ENCODE measurements around the gene MAT1A.
"Not testable (repeated sequence)": the region's sequence is repeated elsewhere in the genome, so short reads cannot be mapped to it uniquely, and the experiment has no call there.

Gene MAT1A

DNA sequence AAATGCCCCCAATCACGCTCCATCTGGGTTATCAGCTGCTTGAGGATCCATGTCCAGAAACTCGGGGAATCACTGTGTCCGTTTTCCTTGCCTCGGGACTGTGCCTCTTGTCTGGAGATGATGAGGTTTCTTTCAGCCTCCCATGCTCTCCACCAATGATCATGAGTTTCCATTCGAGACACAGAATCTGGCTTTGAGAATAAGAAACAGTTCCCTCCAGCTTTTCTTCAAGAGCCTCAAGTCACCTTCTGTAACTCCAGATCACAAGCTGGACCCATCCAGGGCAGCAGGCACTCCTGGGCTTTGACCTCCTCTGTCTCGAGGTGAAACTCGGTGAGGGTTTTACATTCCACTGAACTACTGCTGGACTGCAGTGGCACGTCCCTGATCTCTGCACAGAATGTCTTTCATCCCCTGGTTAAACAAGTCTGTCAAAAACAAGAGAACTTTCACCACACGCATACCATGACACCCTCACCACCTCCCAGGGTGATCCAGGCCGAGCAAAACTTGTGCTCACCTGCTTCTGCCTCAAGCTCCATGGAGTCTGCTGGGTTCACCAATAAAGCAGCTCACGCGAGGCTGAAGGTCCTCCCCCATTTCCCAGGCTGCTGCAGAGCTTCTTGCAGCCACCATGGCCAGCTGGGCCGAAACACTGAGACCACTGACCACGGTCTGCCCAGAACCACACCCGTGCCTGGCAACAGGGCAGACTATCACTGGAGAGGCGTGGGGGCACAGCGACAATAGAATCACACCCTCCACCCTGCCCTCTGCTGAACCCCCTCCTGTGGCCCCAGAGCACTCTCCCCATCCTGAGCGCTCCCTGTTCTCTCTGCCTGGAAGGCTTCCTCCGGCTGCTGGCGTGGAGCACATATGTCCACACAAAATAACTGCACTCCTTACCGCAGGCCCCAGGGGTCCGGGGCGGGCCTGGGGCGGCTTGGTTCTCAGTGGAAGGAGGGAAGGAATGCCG lies 25.1 kb downstream of the MAT1A start:
- DNase-seq = no peak

DNA sequence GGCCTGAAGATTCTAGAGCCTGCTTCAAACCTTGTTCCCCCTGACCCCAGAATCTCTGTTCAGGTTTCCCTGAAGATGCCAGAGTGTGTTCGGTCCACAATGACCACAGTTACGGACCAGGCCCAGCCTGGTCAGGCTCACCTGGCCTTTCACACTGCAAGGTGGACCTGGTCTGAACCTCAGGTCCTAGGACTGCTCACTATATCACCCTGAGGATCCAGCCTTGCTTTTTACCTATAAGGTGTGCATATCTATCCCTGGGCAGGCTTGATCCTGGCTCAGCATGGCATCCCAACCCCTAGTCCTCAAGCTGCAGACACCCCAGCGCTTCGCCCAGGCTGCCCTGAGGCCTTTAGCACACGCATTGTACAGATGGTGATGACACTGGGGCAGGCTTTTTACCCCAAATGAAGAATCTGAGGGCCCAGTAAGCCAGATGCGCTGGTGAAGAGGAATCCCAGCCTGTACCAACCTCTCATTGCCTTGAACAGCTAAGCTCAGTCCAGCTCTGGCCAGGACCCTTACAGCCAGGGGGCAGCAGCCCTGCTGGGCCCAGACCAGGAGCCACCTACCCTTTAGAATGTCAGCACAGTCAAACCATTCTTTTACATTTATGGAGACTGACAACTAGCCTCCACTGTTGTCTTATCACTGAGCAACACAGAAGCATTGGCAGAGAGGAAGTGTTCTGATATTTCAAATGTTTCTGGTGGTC lies 28.0 kb downstream of the MAT1A start:
- no peak for DNase-seq

DNA sequence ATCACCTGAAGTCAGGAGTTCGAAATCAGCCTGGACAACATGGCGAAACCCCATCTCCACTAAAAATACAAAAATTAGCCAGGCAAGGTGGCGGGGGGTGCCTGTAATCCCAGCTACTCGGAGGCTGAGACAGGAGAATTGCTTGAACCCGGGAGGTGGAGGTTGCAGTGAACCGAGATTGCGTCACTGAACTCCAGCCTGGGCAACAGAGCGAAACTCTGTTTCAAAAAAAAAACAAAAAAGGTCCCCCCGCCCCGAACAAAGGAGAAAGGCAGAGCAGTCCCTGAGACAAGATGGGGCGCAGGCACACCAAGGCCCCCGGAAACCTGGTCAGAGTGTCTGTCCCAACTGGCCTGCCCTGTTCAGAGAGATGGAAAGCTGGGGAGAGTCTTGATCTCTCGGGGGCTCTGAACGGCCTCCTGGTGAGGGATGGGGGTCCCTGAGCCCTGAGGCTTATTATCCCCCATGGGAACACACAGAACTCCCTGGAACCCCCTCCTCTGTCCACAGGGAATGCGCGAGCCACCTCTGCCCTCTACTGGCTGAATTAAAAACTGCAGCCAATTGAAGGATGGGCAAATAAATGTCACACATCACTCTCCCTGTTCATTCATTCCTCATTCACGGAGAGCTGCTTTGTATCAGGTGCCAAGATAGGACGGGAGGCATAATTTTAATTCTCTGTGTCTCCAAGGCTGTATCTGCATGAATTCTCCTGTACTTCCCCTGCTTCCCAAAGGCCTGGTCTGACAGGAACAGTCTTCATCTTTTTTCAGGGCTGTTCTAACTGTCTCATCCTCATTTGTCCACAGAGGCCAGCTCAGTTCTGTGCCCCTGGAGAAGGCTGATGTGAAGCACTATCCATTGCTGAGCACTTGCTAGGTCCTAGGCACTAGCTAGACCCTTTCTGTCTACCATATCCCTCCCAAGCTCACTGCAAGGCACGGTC lies 28.9 kb downstream of the MAT1A start:
- peak; percentile 28 for DNase-seq

DNA sequence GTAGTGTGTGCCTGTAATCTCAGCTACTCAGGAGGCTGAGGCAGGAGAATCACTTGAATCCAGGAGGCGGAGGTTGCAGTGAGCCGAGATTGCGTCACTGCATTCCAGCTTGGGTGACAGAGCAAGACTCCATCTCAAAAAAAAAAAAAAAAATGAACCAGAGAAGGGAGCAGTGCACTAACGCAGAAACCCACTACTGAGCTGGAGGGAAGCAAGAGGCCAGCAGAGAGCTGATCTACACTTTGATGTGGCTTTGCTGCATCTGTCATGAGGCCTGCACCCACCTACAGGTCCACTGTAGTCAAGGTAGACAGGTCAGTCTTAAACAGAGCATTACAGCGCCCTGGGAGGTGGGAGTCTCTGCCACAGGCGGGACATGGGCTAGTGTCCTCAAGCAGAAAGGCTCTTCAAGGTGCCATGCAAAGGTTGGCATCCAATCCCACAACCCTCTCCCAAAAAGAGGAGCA lies 30.0 kb downstream of the MAT1A start:
- DNase-seq = no peak

DNA sequence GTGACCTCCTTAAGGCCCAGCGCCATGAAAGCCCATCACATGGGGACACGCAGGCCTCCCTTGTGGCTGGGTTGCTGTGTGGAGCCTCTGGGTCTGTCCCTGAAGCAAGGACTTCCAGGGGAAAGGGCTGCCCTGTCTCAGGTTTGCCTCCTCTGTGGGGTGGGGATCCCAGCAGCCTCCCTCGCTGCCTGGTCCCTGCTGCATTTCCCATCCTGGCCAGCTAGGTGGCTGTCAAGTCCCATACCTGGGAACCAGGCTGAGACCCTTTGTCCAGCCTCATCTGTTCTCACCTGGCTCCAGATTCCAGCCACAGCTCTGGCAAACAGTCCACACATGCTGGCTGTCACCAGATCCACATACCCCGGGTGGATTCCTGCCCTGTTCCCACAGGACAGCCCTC lies 32.7 kb downstream of the MAT1A start:
- DNase-seq = peak; percentile 26

DNA sequence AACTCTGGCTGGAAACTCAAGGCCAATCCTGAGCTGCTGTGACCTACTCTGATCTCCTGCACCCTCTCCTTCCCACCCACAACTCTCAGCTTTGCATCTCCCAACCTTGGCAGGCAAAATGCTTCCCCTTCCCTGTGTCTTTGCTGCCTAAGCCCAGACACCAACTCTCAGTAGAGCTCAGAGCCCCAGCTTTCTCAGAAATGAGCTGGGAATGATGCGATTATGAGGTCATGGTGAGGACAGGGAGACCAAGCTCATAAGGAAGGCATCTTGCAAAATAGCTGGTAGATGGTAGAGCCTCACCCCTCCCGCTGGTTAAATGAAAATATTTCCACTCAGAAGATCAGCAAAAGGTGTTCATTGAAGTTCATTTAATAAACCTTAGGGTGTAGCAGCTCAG lies 34.7 kb downstream of the MAT1A start:
- not testable (repeated sequence) for DNase-seq

DNA sequence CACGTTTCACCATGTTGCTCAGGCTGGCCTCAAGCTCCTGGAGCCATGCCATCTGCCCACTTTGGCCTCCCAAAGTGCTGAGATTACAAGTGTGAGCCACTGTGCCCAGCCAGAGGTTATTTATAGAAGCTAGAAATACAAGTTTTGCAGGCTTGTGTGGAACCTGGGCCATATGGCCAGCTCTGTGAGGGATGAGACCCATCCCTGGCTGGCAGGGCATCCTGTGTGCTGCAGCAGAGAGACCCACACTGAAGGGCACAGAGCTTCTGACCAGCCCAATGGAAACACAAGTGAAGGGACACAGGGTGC lies 35.5 kb downstream of the MAT1A start:
- not testable (repeated sequence) for DNase-seq

DNA sequence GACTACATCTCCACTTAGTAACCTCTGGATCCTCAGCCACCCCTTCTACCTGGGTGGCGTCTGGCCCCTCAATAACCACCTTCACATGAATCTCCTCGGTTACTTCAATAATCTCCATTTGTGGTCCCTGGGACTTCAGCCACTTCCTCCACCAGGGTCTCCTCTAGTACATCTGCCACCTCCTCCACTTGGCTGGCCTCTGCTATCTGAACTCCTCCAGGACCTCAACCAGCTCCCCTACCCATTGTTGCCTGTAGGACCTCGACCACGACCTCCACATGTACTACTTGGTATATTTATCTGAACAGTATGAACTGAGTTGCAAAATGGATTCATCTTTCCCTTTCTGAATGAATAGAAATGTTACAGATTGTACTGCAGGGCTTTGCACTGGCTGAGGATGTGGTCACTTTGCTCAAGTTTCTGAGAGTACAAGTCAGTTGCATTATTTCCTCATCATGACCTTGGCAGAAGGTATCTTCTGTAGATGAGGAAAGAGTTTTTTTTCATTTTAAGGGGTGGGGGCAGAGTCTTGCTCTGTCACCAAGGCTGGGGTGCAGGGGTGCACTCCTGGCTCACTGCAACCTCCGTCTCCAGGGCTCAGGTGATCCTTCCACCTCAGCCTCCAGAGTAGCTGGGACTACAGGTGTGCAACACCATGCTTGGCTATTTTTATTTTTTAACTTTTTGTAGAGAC lies 36.0 kb downstream of the MAT1A start:
- DNase-seq = no peak

DNA sequence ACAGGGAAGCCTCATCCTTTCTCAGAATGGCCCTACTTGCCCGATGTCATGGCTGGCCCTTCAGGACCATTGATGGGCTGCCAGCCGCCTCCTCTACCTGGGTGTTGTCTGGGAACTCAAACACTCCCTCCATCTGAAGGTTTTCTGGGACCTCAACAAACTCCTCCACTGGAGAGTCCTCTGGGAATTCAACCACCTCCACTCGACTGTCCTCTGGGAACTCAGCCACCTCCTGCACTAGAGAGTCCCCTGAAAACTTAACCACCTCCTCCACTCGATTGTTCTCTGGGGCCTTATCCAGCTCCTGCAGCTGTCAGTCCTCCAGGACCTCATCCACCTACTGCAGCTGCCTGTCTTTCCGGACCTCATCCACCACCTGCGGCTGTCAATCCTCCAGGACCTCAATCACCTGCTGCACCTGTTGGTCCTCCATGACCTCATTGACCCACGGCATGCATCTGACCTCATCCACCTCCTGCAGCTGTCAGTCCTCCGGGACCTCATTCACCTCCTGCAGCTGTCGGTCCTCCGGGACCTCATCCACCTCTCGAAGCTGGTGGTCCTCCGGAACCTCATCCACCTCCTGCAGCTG lies 37.1 kb downstream of the MAT1A start:
- no peak for DNase-seq

DNA sequence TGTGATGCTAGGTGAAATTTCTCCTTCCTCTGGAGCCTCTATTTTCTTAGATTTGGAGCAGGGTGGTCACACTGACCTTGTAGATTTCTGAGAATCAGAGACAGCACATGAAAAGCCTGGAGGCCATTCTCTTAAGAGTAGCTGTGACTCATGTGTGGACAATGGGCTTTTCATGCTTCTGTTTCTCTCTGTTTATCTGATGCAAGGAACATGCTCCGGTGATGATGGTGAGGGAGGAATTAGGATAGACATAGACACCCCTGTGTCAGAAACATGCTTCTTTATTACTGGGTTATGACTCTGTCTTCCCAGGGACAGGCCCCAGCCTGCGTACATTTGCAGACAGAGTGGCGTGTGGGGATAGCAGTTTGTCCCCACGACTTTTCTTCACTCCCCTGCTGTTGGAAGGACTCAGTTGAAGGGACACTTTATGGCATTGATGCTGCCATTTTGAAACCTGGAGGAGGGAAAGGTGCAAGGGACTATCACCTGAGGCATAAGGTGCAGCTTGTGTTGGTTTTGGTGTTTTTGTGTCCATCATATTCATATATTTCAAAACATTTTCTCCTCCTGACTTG lies 37.7 kb downstream of the MAT1A start:
- not testable (repeated sequence) for DNase-seq

DNA sequence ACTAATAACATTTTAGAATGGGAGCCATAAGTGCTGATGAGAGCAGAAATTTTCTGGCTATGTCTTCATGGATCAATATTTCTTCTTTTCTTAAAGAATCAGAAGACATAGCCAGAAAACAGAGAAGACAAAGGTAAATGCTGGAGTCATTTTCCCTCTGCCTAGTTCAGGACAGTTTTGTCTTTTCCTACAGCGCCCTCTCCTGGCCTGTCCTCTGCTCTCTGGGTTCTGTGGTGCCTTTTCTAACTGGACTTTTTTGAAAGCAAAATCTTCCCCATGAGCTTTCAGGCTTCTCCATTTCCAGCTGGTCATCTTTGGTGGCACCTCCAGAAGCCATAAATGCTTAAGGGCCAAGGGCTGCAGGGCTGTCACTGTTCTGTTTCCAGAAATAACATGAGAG lies 39.1 kb downstream of the MAT1A start:
- DNase-seq = not testable (repeated sequence)

DNA sequence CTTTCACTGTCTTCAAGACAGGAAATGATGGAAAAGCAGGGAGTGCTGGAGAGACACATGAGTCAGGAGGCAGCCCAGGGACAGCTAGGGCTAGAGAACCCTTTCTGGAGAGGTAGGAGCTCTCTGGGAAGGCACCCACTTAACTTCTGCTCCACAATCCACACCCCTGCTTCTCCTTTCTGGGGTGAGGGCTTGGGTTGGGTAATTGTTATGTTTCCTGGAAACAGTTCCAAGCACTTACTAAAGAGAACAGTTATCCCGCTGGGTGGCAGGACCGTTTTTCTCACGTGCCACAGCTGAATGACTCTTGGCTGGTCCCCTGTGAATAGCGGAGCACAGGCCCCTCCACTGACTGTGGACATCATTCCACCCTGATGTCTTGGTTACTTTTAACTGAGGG lies 39.6 kb downstream of the MAT1A start:
- DNase-seq = not testable (repeated sequence)

DNA sequence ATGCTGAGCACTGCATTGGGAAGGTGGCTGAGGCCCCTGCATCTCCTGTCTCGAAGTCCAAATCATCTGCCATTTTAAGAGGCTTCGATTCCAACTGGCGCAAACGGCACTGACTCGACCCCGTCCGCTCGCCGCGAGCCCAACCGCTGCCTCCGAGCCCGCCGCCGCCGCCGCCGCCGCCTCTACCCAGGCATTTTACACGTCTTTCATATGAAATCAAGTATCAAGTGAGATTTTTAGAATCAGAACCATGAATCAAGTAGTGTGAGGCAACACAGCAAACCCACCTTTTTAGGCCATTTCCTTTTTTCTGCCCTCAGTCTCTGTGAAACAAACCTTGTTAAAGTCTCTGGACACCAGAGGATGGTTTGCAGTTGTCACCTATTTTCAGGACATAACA lies 41.8 kb downstream of the MAT1A start:
- DNase-seq = not testable (repeated sequence)

DNA sequence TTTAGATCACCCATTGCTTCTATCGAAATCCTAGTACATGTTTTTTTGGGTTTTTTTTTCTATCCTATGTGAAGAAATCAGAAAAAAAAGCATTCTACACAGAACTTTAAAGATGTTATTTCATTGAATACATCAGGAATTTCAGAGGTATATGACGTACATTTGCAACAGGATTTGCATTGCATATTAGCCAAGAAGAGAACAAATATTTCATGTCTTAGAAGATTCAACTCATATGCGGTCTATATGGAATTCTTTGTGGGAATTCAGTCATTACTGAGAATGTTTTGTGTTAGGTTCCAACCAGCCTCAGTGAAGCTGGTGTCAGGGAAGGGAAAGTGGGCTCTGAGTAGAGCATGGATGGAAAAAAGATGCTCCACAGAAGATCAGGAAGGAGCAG lies 45.1 kb downstream of the MAT1A start:
- DNase-seq = not testable (repeated sequence)

DNA sequence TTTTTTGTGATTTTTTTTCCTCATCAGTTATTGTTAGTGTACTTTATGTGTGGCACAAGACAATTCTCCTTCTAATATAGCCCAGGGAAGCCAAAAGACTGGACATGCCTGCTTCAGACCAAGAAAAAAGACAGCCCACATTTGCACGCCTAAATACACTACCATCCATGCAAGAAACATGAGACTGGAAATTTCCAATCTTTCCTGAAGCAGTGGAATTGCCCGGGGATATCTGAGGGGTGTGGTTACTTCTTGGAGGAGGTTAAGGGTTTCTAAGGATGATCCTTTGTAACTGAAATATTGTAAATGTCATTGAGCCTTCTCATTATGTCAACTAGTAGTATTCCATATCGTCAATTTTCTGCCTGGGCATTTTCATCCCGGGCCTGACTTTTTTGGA lies 47.1 kb downstream of the MAT1A start:
- DNase-seq = not testable (repeated sequence)

DNA sequence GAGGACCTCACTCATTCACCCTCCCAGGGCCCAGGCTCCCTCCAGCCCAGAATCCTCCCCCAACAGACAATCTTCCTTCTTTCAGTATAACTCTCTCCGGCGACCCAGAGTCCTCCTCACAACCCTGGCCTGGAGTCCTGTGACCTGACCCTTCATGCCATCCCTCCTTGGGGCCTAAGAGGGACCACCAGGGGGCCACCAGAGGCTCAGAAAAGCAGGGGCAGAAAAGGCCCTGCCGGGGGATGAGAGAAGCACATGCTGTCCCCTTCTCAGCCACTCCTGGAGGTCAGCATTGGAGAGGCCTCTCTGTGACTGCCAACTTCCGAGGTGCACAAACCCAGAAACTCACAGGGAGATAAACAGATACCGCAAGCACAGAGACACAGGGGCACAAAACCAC lies 53.0 kb downstream of the MAT1A start:
- DNase-seq = not testable (repeated sequence)

DNA sequence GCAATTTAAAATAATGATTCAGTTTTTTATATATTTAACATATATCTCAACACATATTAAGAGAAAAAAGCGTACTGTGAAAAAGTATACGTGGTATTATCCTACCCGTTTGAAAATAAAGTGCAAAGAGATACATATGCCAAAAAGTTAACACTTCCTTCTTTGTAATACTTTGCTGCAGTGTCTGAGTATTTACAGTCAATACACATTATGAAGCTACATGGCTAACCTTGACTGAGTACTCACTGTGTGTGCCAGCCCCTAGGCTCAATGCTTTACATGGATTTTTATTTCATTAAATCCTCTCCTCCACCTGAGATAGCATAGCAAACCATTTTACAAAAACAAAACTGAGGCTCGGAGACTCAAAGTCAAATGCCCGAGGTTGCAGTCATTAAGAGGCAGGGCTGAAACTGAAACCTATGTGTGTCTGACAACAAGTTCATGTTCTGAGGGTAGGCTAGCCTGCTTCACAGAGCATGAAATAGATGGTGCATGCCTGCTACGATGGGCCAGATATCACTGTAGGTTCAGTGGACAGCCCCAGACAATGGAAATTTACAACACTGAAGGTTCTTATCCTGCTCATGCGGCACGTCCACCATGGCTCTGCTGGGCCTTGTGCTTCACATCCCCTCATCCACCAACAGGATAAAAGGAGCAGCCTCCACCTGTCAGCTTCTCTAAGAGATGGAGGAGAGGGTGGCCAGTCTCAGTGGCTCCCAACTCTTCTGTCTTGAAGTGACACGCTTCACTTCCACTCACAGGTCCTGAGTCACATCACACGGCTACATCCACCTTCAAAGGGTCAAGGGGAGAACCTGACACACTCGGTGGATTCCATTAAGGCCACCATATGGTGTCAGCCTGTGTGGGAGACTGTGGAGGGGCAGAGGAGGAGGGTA lies 54.9 kb downstream of the MAT1A start:
- not testable (repeated sequence) for DNase-seq

DNA sequence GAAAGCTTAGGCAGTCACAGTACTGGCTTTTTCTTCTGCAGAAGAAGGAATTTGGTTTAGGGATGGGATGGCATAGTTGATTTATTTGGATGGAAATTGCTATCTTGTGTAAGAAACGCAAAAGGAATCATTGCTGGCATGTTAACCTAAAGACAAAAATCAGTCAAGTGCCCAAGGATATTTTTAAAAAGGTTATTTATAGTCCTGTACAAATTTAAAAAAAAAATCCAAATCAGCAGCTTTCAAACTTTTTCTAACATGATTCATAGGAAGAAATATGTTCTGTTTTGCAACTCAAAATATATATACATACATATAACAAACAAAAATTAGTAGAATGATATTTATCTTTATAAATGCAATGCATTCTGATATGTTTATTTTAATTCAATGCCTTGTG lies 55.6 kb downstream of the MAT1A start:
- DNase-seq = not testable (repeated sequence)

DNA sequence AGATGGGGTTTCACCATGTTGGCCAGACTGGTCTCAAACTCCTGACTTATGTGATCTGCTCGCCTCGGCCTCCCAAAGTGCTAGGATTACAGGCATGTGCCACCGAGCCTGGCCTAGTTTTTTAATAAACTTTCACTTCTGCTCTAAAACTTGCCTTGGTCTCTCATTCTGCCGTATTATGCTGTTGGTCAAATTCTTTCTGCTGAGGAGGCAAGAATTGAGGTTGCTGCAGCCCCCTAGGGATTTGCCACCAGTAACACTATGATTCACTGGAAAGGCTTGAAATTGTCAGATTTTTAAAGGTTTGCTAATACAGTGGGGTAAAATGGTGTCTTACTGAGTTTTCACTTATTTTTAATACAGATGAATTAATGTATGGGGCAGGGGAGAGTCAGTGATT lies 62.7 kb downstream of the MAT1A start:
- DNase-seq = not testable (repeated sequence)

DNA sequence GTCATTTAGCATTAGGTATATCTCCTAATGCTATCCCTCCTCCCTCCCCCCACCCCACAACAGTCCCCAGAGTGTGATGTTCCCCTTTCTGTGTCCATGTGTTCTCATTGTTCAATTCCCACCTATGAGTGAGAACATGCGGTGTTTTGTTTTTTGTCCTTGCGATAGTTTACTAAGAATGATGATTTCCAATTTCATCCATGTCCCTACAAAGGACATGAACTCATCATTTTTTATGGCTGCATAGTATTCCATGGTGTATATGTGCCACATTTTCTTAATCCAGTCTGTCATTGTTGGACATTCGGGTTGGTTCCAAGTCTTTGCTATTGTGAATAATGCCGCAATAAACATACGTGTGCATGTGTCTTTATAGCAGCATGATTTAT lies 66.4 kb downstream of the MAT1A start:
- DNase-seq = not testable (repeated sequence)

Measured in right kidney (tissue), 1 donor.